Vagina (tissue), 2 donors: ENCODE data around the gene DSG2.

Experiments
- POLR2A ChIP-seq, 2 donors: fragments of 450-650 bp; IDR thresholded peaks; one replicate each; pipeline ENCODE4 v1.6.1; 2017; ENCODE audit warnings: antibody characterized with exemption in 2 of 2, mild to moderate bottlenecking in 2 of 2, moderate library complexity in 2 of 2
- POLR2AphosphoS5 ChIP-seq, 2 donors: sonication (generic); formaldehyde crosslinking; IDR thresholded peaks; one replicate each; pipeline ENCODE4 v1.9.0; 2017; ENCODE audit warnings: antibody characterized with exemption in 2 of 2, mild to moderate bottlenecking in 2 of 2, low read depth in 1 of 2; ENCODE audit not compliant: insufficient read depth in 1 of 2
- TF ChIP-seq, protein P1 (sequence below), 3 experiments: fragments of 450-650 bp in 2 of 3; fragments of 200-600 bp in 1 of 3; sonication (generic) in 1 of 3; IDR thresholded peaks; one replicate each; pipeline ENCODE4 v1.5.1; 2017 to 2019; ENCODE audit warnings: antibody characterized with exemption in 3 of 3, mild to moderate bottlenecking in 2 of 3, moderate library complexity in 2 of 3

DNA sequence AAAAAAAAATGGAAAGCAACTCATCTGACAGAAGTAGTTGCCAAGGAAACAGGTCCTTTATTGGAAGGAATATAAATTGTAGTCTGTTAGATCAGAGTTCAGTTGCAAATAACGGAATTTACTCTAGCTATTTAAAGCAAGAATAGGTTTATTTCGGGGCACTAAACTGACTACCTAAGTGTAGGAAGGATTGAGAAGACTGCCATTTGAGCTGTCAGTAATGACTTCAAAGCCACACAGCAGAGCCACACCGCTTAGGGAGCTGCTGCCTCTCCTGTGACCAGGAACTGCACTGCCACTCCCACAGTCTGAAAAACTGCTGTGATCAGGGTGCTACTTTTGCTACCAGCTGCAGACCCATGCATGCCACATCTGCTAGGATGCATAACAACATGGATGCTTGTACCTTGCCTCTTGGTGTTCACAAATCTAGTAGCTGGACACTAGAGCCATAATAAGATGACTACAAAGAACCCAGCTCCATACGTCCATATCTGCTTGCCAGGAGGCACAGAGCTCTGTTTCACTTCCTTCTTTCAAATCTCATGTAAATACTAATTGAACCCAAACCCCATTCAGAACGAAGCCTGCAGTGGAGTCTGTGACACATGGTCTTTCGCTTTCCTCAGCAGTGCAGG, 2.2 kb downstream of the DSG2 start:
- TF ChIP-seq, protein P1, sequence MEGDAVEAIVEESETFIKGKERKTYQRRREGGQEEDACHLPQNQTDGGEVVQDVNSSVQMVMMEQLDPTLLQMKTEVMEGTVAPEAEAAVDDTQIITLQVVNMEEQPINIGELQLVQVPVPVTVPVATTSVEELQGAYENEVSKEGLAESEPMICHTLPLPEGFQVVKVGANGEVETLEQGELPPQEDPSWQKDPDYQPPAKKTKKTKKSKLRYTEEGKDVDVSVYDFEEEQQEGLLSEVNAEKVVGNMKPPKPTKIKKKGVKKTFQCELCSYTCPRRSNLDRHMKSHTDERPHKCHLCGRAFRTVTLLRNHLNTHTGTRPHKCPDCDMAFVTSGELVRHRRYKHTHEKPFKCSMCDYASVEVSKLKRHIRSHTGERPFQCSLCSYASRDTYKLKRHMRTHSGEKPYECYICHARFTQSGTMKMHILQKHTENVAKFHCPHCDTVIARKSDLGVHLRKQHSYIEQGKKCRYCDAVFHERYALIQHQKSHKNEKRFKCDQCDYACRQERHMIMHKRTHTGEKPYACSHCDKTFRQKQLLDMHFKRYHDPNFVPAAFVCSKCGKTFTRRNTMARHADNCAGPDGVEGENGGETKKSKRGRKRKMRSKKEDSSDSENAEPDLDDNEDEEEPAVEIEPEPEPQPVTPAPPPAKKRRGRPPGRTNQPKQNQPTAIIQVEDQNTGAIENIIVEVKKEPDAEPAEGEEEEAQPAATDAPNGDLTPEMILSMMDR (IDR thresholded peaks at IDR 0.05) = no peak
- no peak for TF ChIP-seq POLR2A (IDR thresholded peaks at IDR 0.05)
- no peak for TF ChIP-seq POLR2AphosphoS5 (IDR thresholded peaks at IDR 0.05; ENCODE audit: insufficient read depth in 1 of 2, low read depth in 1 of 2)
